Mesenchymal stem cell (in vitro differentiated cells and primary cell): Measurements from ENCODE around the gene BAZ2B.

Source experiments
- DNase-seq: peaks from one replicate; pipeline ENCODE4 v3.0.0-alpha.2; 2013
- H2AFZ ChIP-seq: one replicate; pipeline ENCODE4 v1.6.1; 2013; ENCODE audit warnings: low read depth, mild to moderate bottlenecking, control low read depth, inconsistent platforms, low read length, moderate library complexity
- H2AK5ac ChIP-seq: 2 replicates; pipeline ENCODE4 v1.6.1; 2013; ENCODE audit warnings: low read length, moderate library complexity, mild to moderate bottlenecking, inconsistent platforms; ENCODE audit not compliant: severe bottlenecking
- H2BK120ac ChIP-seq: one replicate; pipeline ENCODE4 v1.6.1; 2013; ENCODE audit warnings: low read depth, mild to moderate bottlenecking, inconsistent platforms, low read length, moderate library complexity
- H2BK12ac ChIP-seq, 2 experiments: one replicate each; pipeline ENCODE4 v1.6.1; 2013; ENCODE audit warnings: inconsistent platforms in 2 of 2, low read length in 2 of 2, mild to moderate bottlenecking in 2 of 2, moderate library complexity in 2 of 2, control low read depth in 1 of 2
- H2BK15ac ChIP-seq: one replicate; pipeline ENCODE4 v1.6.1; 2013; ENCODE audit warnings: mild to moderate bottlenecking, low read depth, inconsistent platforms; ENCODE audit not compliant: poor library complexity, severe bottlenecking
- H2BK5ac ChIP-seq: 2 replicates; pipeline ENCODE4 v1.6.1; 2013; ENCODE audit warnings: low read depth, mild to moderate bottlenecking, low read length, control low read depth, inconsistent platforms; ENCODE audit not compliant: poor library complexity, severe bottlenecking
- H3K14ac ChIP-seq, 2 experiments: one replicate each; pipeline ENCODE4 v1.6.1; 2013; ENCODE audit warnings: inconsistent platforms in 2 of 2, low read length in 2 of 2, control low read depth in 1 of 2, mild to moderate bottlenecking in 1 of 2, moderate library complexity in 1 of 2
- H3K18ac ChIP-seq, 2 experiments: one replicate each; pipeline ENCODE4 v1.6.1; 2013; ENCODE audit warnings: inconsistent platforms in 2 of 2, low read length in 2 of 2, control low read depth in 1 of 2, low read depth in 1 of 2, mild to moderate bottlenecking in 1 of 2
- H3K23ac ChIP-seq, 2 experiments: one replicate each; pipeline ENCODE4 v1.6.1; 2013; ENCODE audit warnings: inconsistent platforms in 2 of 2, low read length in 2 of 2, mild to moderate bottlenecking in 2 of 2, moderate library complexity in 2 of 2, control low read depth in 1 of 2
- H3K27ac ChIP-seq: 2 replicates; pipeline ENCODE4 v1.5.1; 2013; ENCODE audit warnings: mild to moderate bottlenecking, moderate library complexity, low read length, control low read depth, inconsistent platforms; ENCODE audit not compliant: poor library complexity, severe bottlenecking
- H3K27me3 ChIP-seq, 2 experiments: 2 replicates each; pipeline versions ENCODE4 v1.6.1 to v1.7.0; 2013; ENCODE audit warnings: low read length in 2 of 2, mild to moderate bottlenecking in 2 of 2, moderate library complexity in 2 of 2, control low read depth in 1 of 2, inconsistent platforms in 1 of 2; ENCODE audit not compliant: control insufficient read depth in 1 of 2, insufficient read depth in 1 of 2
- H3K36me3 ChIP-seq, 2 experiments: 2 replicates each; pipeline versions ENCODE4 v1.6.1 to v1.7.0; 2013; ENCODE audit warnings: low read length in 2 of 2, control low read depth in 1 of 2, inconsistent platforms in 1 of 2, low read depth in 1 of 2, mild to moderate bottlenecking in 1 of 2; ENCODE audit not compliant: insufficient read depth in 2 of 2, control insufficient read depth in 1 of 2
- H3K4ac ChIP-seq, 2 experiments: one replicate each; pipeline ENCODE4 v1.6.1; 2013; ENCODE audit warnings: inconsistent platforms in 2 of 2, low read length in 2 of 2, mild to moderate bottlenecking in 2 of 2, moderate library complexity in 2 of 2, control low read depth in 1 of 2, low read depth in 1 of 2
- H3K4me1 ChIP-seq: 2 replicates; pipeline ENCODE4 v1.6.1; 2013; ENCODE audit warnings: low read depth, low read length, control low read depth; ENCODE audit not compliant: control insufficient read depth, insufficient read depth
- H3K4me2 ChIP-seq: 2 replicates; pipeline ENCODE4 v1.6.1; 2013; ENCODE audit warnings: low read length, mild to moderate bottlenecking, inconsistent platforms; ENCODE audit not compliant: poor library complexity, severe bottlenecking
- H3K4me3 ChIP-seq, 2 experiments: 2 replicates each; pipeline versions ENCODE4 v1.5.1 to v1.7.0; 2013; ENCODE audit warnings: low read length in 2 of 2, mild to moderate bottlenecking in 2 of 2, control low read depth in 1 of 2, low read depth in 1 of 2; ENCODE audit not compliant: insufficient read depth in 1 of 2
- H3K79me1 ChIP-seq: replicated peaks from 2 replicates; pipeline ENCODE4 v1.6.1; 2013; ENCODE audit warnings: mild to moderate bottlenecking, control low read depth, low read length, inconsistent platforms; ENCODE audit not compliant: poor library complexity, severe bottlenecking
- H3K9ac ChIP-seq: 2 replicates; pipeline ENCODE4 v1.7.0; 2013; ENCODE audit warnings: mild to moderate bottlenecking, low read length, moderate library complexity
- H3K9me3 ChIP-seq: 2 replicates; pipeline ENCODE4 v1.7.0; 2013; ENCODE audit warnings: mild to moderate bottlenecking, low read length; ENCODE audit not compliant: control insufficient read depth
- H4K8ac ChIP-seq: one replicate; pipeline ENCODE4 v1.6.1; 2013; ENCODE audit warnings: inconsistent platforms, mild to moderate bottlenecking, low read length, moderate library complexity
- H4K91ac ChIP-seq: one replicate; pipeline ENCODE4 v1.6.1; 2013; ENCODE audit warnings: mild to moderate bottlenecking, low read length, inconsistent platforms
- WGBS: methylation state at CpG from one replicate; pipeline ENCODE4 v1.1.7; 2013; ENCODE audit warnings: mixed read lengths; 5-methylcytosine and 5-hydroxymethylcytosine counted together

BAZ2B gene

DNA sequence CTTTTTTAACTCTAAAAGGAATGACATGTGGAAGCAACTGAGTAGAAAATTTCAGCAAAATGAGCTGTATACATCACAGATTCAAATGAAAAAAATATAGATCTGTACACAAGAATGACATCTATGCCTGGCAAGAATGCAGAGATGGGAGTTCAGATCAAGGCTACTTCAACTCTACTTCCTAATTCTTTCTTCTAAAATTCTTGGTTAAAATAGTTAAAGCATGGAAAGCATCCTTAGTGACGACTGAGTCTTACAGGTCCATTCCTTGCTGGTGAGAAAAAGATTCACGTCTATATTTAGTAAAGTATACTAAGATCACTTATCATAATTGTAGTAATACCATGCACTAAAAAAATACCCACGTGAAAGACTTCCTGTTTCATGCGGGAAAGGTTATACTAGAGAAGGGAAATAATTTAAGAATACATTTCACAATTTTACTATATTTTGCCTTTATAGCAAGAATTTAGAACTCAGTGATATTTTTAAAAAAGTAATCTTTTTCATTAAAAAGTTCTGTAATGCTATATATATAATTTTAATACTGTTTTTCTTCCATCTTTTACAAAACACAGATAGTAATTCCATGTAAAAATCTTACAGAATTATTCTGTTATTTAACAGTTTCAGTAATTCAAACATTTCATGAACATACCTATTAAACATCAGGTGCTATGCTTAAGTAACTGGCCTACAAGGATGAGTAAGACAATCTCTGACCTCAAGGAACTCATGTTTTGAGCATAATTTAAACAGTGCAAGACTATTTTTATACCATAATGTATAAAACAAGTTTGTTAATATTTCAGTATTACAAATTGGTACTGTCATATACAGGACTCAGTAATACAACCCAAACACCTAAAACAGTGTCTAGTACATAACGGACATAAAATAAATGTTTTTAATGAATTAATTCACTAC, 159.6 kb downstream of the BAZ2B start:
- no peak overlapping the region for H3K23ac ChIP-seq
- H3K4ac ChIP-seq, result no peak overlapping the region
- no peak for DNase-seq
- no peak overlapping the region for H4K91ac ChIP-seq
- no peak overlapping the region for H3K9ac ChIP-seq
- no peak overlapping the region for H3K27ac ChIP-seq
- peaks cover 0 to 6% of the 10 kb centered on the region in 2 experiments for H3K36me3 ChIP-seq
- H3K27me3 ChIP-seq, result no peaks in the 10 kb centered on the region
- H3K18ac ChIP-seq, result no peak overlapping the region
- no peaks in the 10 kb centered on the region for H3K4me1 ChIP-seq
- no peak overlapping the region for H2BK5ac ChIP-seq
- no peak overlapping the region for H2BK15ac ChIP-seq
- no peak overlapping the region for H2AFZ ChIP-seq
- no peaks in the 10 kb centered on the region for H3K9me3 ChIP-seq
- H3K79me1 ChIP-seq, result peaks cover 7% of the 10 kb centered on the region
- no peak overlapping the region for H2BK120ac ChIP-seq
- H3K14ac ChIP-seq, result no peak overlapping the region
- no peak overlapping the region for H4K8ac ChIP-seq
- H2AK5ac ChIP-seq, result no peak overlapping the region
- 100% methylated on average over 1 of the region's 5 CpGs for WGBS
- H3K4me3 ChIP-seq, result no peak overlapping the region
- H3K4me2 ChIP-seq, result no peak overlapping the region
- H2BK12ac ChIP-seq, result no peak overlapping the region

DNA sequence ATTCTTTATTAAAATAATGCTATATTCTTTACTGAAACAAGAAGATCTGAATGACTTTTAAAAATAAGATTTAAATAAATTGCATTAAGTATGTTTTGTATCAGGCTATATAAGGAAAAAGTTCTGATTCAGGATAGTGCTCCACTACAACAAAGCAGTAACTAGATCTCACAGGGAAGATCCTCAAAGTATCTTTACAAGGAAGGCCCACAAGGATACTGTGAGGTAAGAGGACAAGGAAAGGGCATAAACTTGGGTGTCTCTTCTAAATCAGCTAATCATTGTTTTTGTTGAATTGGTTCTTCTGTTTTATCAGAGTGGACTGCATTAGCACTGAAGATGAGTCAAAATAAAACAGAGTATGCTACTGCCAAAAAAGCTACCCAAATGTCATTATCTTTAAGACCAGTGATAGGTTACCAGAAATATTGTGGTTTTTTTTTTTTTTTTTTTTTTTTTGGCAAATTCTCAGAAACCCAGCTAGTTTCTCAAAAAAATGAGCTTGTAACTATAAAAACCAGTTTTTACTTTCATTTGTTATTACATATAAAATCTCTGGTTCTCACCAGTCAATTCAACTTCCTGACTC, 160.9 kb downstream of the BAZ2B start:
- H3K23ac ChIP-seq, result no peak overlapping the region
- H2AK5ac ChIP-seq, result no peak overlapping the region
- no peak overlapping the region for H2BK5ac ChIP-seq
- H3K4ac ChIP-seq, result no peak overlapping the region
- H3K18ac ChIP-seq, result no peak overlapping the region
- no peak overlapping the region for H2BK15ac ChIP-seq
- H3K36me3 ChIP-seq, result peaks cover 0 to 6% of the 10 kb centered on the region in 2 experiments
- no peak overlapping the region for H3K9ac ChIP-seq
- H2BK120ac ChIP-seq, result no peak overlapping the region
- no peaks in the 10 kb centered on the region for H3K4me1 ChIP-seq
- H3K79me1 ChIP-seq, result peaks cover 8% of the 10 kb centered on the region
- DNase-seq, result no peak
- H3K4me2 ChIP-seq, result no peak overlapping the region
- no peak overlapping the region for H3K14ac ChIP-seq
- H3K9me3 ChIP-seq, result no peaks in the 10 kb centered on the region
- no peak overlapping the region for H3K27ac ChIP-seq
- H2AFZ ChIP-seq, result no peak overlapping the region
- H3K4me3 ChIP-seq, result no peak overlapping the region
- H2BK12ac ChIP-seq, result no peak overlapping the region
- H3K27me3 ChIP-seq, result no peaks in the 10 kb centered on the region
- H4K8ac ChIP-seq, result no peak overlapping the region
- no peak overlapping the region for H4K91ac ChIP-seq

DNA sequence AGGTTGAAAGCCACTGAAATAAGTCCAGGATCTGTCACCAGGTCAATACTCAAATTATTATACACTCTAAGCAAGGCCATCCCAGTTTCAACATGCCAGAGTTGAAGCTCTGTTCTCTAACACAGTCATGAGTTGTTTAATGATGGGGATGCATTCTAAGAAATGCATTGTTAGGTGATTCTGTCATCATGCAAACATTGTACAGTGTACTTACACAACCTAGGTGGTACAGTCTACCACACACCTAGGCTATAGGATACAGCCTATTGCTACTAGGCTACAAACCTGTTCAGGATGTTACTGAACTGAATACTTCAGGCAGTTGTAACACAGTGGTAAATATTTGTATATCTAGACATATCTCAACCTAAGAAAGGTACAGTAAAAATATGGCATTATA, 162.2 kb downstream of the BAZ2B start:
- H3K4me2 ChIP-seq, result no peak overlapping the region
- no peak overlapping the region for H4K91ac ChIP-seq
- H2AK5ac ChIP-seq, result no peak overlapping the region

DNA sequence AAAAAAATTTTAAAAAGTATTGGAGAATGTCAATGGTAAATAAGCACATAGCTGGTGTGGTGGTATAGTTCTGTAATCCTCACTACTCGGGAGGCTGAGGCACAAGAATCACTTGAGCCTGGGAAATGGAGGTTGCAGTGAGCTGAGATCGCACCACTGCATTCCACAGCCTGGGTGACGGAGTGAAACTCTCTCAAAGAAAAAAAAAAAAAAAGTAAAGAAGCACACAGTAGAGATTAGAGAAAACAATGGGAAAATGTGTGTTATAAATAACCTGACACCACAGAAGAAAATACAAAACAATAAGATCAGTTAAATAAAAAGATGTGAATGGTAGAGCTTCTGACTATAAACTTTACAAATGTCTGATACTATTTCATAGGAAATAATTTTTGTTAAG, 166.2 kb downstream of the BAZ2B start:
- H3K9ac ChIP-seq, result no peak overlapping the region
- H4K8ac ChIP-seq, result no peak overlapping the region
- no peak overlapping the region for H2AFZ ChIP-seq
- H4K91ac ChIP-seq, result no peak overlapping the region
- H2AK5ac ChIP-seq, result no peak overlapping the region
- no peaks in the 10 kb centered on the region for H3K9me3 ChIP-seq
- H3K4me3 ChIP-seq, result no peak overlapping the region
- H3K79me1 ChIP-seq, result peaks cover 14% of the 10 kb centered on the region
- H3K4ac ChIP-seq, result no peak overlapping the region
- DNase-seq, result no peak
- no peak overlapping the region for H3K27ac ChIP-seq
- no peak overlapping the region for H3K23ac ChIP-seq
- H2BK12ac ChIP-seq, result no peak overlapping the region
- H3K18ac ChIP-seq, result no peak overlapping the region
- H3K4me1 ChIP-seq, result no peaks in the 10 kb centered on the region
- WGBS, result 86% methylated on average over 1 of the region's 3 CpGs
- no peak overlapping the region for H2BK120ac ChIP-seq
- H3K27me3 ChIP-seq, result no peaks in the 10 kb centered on the region
- H2BK5ac ChIP-seq, result no peak overlapping the region
- H3K36me3 ChIP-seq, result peaks cover 10 to 35% of the 10 kb centered on the region in 2 experiments
- no peak overlapping the region for H3K4me2 ChIP-seq
- H3K14ac ChIP-seq, result no peak overlapping the region
- no peak overlapping the region for H2BK15ac ChIP-seq

More for the DNA sequence above, 162.2 kb downstream of the BAZ2B start:
- Histone ChIP-seq H2BK15ac (no peak overlapping the region), H3K4me3 (no peak overlapping the region), H2BK12ac (no peak overlapping the region), H3K9me3 (no peaks in the 10 kb centered on the region), H2BK5ac (no peak overlapping the region), H3K9ac (no peak overlapping the region), H3K27ac (no peak overlapping the region), H2AFZ (no peak overlapping the region), H3K36me3 (peaks cover 0 to 6% of the 10 kb centered on the region in 2 experiments), H3K14ac (no peak overlapping the region), H3K79me1 (peaks cover 8% of the 10 kb centered on the region), H3K23ac (no peak overlapping the region), H3K27me3 (no peaks in the 10 kb centered on the region), H3K18ac (no peak overlapping the region), H2BK120ac (no peak overlapping the region), H3K4ac (no peak overlapping the region), H4K8ac (no peak overlapping the region), H3K4me1 (no peaks in the 10 kb centered on the region)
- DNase-seq, result peak; percentile 15
